ENCODE measurements around the gene STK24. TPM values are rescaled to one million over a fixed set of nuclear protein-coding genes. Genes with fewer than 3 reads are reported as not detected.
A peak's percentile ranks its signal among the peaks of the same experiment; 100 is the strongest.

STK24 gene
- total and polyA plus RNA-seq, 7 donors, result 27.2 to 58.1 (median 34.3) TPM

DNA sequence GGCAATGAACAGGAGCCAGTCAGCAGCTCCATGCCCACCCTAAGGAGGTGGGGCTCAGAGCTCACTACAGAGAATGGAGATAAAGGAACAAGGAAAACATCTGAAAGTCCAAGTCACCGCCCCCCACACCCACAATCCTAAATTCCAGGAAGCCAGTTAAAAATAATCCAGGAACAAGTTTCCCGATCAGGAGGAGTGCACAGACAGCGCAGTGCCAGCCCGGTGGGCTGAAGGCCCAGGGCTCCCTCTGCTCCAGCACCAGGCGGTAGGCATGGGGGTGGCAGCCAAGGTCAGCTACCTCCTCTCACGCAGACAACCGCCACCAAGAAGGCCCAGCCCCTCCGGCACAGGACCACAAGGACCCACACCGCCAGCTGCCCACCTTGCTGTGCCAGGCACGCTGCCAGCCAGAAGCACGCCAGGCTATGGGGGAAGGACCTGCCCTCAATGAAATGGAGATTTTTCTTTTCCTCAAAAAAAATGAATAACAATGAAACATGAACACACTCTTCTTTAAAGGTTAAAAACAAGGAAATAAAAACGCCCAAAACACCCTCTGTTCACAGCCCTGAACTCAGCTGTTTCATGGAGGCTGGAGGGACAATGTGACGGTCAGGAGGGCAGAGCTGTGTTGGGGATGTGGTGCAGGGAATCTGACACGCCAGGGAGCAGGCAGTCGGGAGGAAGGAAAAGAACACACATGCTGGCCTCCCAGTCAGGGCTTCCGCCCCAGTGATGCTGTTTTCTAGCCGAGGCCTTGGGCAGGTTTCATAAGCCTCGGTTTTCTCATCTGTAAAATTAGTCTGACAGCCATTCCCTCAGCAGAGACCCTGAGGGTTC lies 11.0 kb downstream of the STK24 start:
- peak; percentile 27 to 70 for DNase-seq
- ATAC-seq, result peak; percentile 78 to 85 (median 82)
- TF ChIP-seq, protein P1, sequence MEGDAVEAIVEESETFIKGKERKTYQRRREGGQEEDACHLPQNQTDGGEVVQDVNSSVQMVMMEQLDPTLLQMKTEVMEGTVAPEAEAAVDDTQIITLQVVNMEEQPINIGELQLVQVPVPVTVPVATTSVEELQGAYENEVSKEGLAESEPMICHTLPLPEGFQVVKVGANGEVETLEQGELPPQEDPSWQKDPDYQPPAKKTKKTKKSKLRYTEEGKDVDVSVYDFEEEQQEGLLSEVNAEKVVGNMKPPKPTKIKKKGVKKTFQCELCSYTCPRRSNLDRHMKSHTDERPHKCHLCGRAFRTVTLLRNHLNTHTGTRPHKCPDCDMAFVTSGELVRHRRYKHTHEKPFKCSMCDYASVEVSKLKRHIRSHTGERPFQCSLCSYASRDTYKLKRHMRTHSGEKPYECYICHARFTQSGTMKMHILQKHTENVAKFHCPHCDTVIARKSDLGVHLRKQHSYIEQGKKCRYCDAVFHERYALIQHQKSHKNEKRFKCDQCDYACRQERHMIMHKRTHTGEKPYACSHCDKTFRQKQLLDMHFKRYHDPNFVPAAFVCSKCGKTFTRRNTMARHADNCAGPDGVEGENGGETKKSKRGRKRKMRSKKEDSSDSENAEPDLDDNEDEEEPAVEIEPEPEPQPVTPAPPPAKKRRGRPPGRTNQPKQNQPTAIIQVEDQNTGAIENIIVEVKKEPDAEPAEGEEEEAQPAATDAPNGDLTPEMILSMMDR (IDR thresholded peaks at IDR 0.05), result peak; percentile 8
- no peaks in the 10 kb centered on the region for H3K36me3 ChIP-seq (ENCODE audit: insufficient read depth in 1 of 2, low read depth in 1 of 2)
- H3K4me3 ChIP-seq, result peak overlapping the region; percentile 45
- H3K9me3 ChIP-seq, result no peaks in the 10 kb centered on the region
- peak overlapping the region; percentile 78 for H3K27ac ChIP-seq
- intact Hi-C loops (cut with DNase I), result no loop called here
- WGBS, 3 donors, result 17 to 29% (median 22%) methylated on average over 18 of the region's 18 CpGs
- H3K27me3 ChIP-seq (ENCODE audit: insufficient read depth in 3 of 3, low read length in 2 of 3), result no peaks in the 10 kb centered on the region
- H3K4me1 ChIP-seq, result peaks cover 51% of the 10 kb centered on the region

GRCh38 chr13:98564204-98564603 lies 12.7 kb downstream of the STK24 start:
- no peak for DNase-seq
- TF ChIP-seq, protein P1 (IDR thresholded peaks at IDR 0.05), result no peak
- 80 to 89% (median 85%) methylated on average over 9 of the region's 9 CpGs for WGBS, 3 donors
- Histone ChIP-seq H3K9me3 (no peaks in the 10 kb centered on the region), H3K4me1 (peaks cover 53% of the 10 kb centered on the region), H3K27me3 (ENCODE audit: insufficient read depth in 3 of 3, low read length in 2 of 3) (no peaks in the 10 kb centered on the region), H3K4me3 (no peak overlapping the region), H3K36me3 (ENCODE audit: insufficient read depth in 1 of 2, low read depth in 1 of 2) (no peaks in the 10 kb centered on the region), H3K27ac (no peak overlapping the region)
- intact Hi-C loops (cut with DNase I), result no loop called here
- ATAC-seq, result no peak

GRCh38 chr13:98563071-98563470 lies 13.8 kb downstream of the STK24 start:
- H3K4me3 ChIP-seq, result no peak overlapping the region
- DNase-seq (no peak), ATAC-seq (no peak)
- no peaks in the 10 kb centered on the region for H3K36me3 ChIP-seq (ENCODE audit: insufficient read depth in 1 of 2, low read depth in 1 of 2)
- no peaks in the 10 kb centered on the region for H3K9me3 ChIP-seq
- 40 to 56% (median 48%) methylated on average over 6 of the region's 6 CpGs for WGBS, 3 donors
- TF ChIP-seq, protein P1 (IDR thresholded peaks at IDR 0.05), result no peak
- peaks cover 58% of the 10 kb centered on the region for H3K4me1 ChIP-seq
- H3K27me3 ChIP-seq (ENCODE audit: insufficient read depth in 3 of 3, low read length in 2 of 3), result no peaks in the 10 kb centered on the region
- H3K27ac ChIP-seq, result no peak overlapping the region
- intact Hi-C loops (cut with DNase I), result no loop called here

- H3K9me3 ChIP-seq, result no peaks in the 10 kb centered on the region
- ATAC-seq (no peak), DNase-seq (no peak)
- no peaks in the 10 kb centered on the region for H3K36me3 ChIP-seq (ENCODE audit: insufficient read depth in 1 of 2, low read depth in 1 of 2)
- no peak overlapping the region for H3K4me3 ChIP-seq
- H3K27me3 ChIP-seq (ENCODE audit: insufficient read depth in 3 of 3, low read length in 2 of 3), result no peaks in the 10 kb centered on the region
- 94 to 98% (median 97%) methylated on average over 7 of the region's 7 CpGs for WGBS, 3 donors
- TF ChIP-seq, protein P1 (IDR thresholded peaks at IDR 0.05), result no peak
- H3K27ac ChIP-seq, result no peak overlapping the region
- H3K4me1 ChIP-seq, result peaks cover 43% of the 10 kb centered on the region
- intact Hi-C loops (cut with DNase I), result no loop called here
These were observed 17.7 kb downstream of the STK24 start for GRCh38 chr13:98559169-98559568.
